Spinal cord (tissue), 10 donors: ENCODE measurements around the gene PDE4D. TPM values are rescaled to one million over a fixed set of nuclear protein-coding genes. Genes with fewer than 3 reads are reported as not detected.
"Not testable (repeated sequence)": the region's sequence is repeated elsewhere in the genome, so short reads cannot be mapped to it uniquely, and the experiment has no call there.

ENCODE experiments used
- DNase-seq, 6 donors: peaks; one replicate each; pipeline versions ENCODE4 v3.0.0 to v3.0.0-alpha.2; 2013 to 2015; ENCODE audit warnings: low spot score in 6 of 6, low read depth in 4 of 6
- H3K27ac ChIP-seq: one replicate; pipeline ENCODE4 v1.5.1; 2013; ENCODE audit warnings: low read depth, low read length, control low read depth
- H3K27me3 ChIP-seq: one replicate; pipeline ENCODE4 v1.6.1; 2013; ENCODE audit warnings: low read length; ENCODE audit not compliant: control insufficient read depth, insufficient read depth
- H3K36me3 ChIP-seq: one replicate; pipeline ENCODE4 v1.6.1; 2013; ENCODE audit warnings: low read length; ENCODE audit not compliant: control insufficient read depth, insufficient read depth
- H3K4me1 ChIP-seq: one replicate; pipeline ENCODE4 v1.6.1; 2013; ENCODE audit warnings: low read length; ENCODE audit not compliant: control insufficient read depth, insufficient read depth
- H3K4me3 ChIP-seq: one replicate; pipeline ENCODE4 v1.5.1; 2013; ENCODE audit warnings: low read depth, low read length, control low read depth
- H3K9me3 ChIP-seq: one replicate; pipeline ENCODE4 v1.6.1; 2013; ENCODE audit warnings: low read length; ENCODE audit not compliant: control insufficient read depth, insufficient read depth
- WGBS: methylation state at CpG from one replicate; pipeline ENCODE4 v1.1.5; 2013; ENCODE audit warnings: missing lambda C conversion rate; ENCODE audit not compliant: insufficient coverage; 5-methylcytosine and 5-hydroxymethylcytosine counted together
- polyA plus RNA-seq, 2 donors: library from polyadenylated mRNA; unstranded; fragments of 120-200 nt; gene quantifications; one replicate each; pipeline ENCODE4 v1.2.1, GENCODE V29; 2013; ENCODE audit not compliant: insufficient read length in 2 of 2
- total RNA-seq, 2 donors: library from RNA; depleted of rRNA in 1 of 2; stranded (reverse); fragments of 120-200 nt in 1 of 2; fragments of >200 nt in 1 of 2; gene quantifications; one replicate each; pipeline versions ENCODE4 v1.2.3 to v1.2.4, GENCODE V29; 2013 to 2014
- donor health status: healthy.

Gene PDE4D
- total and polyA plus RNA-seq, 4 donors = 16.1 to 84.0 (median 37.0) TPM

- Histone ChIP-seq H3K4me1 (peaks cover 4% of the 10 kb centered on the region), H3K27ac (no peak overlapping the region), H3K4me3 (no peak overlapping the region), H3K9me3 (no peaks in the 10 kb centered on the region), H3K36me3 (no peaks in the 10 kb centered on the region), H3K27me3 (no peaks in the 10 kb centered on the region)
- WGBS = no CpG with 5 or more reads among the region's 3 CpGs
- DNase-seq = no peak
Measured at GRCh38 chr5:59321642-59322041, 571.9 kb downstream of the PDE4D start.

DNA sequence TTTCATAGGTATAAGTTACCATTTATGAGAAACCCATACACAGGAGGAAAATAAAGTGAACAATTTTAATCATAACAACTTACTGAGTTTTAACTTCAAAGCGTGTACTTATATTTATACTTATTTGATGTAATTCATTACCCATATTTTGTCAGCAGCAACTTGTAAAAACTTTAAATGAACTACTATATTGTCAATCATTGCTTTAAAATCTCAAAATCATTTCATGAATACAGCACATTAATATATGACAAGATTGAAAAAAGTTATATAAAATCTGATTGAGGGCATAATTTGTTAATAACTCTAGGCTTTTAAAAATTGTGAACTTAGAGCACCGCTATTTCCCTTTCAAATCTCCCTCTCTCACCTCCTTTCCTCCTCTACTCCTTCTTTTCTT lies 573.1 kb downstream of the PDE4D start:
- H3K27ac ChIP-seq = no peak overlapping the region
- H3K4me3 ChIP-seq = no peak overlapping the region
- WGBS = no CpG with 5 or more reads among the region's 2 CpGs
- H3K27me3 ChIP-seq = no peaks in the 10 kb centered on the region
- no peaks in the 10 kb centered on the region for H3K36me3 ChIP-seq
- no peaks in the 10 kb centered on the region for H3K9me3 ChIP-seq
- DNase-seq = no peak
- H3K4me1 ChIP-seq = peaks cover 4% of the 10 kb centered on the region

- H3K27me3 ChIP-seq = no peaks in the 10 kb centered on the region
- H3K9me3 ChIP-seq = no peaks in the 10 kb centered on the region
- H3K4me3 ChIP-seq = no peak overlapping the region
- no peak overlapping the region for H3K27ac ChIP-seq
- no peaks in the 10 kb centered on the region for H3K36me3 ChIP-seq
- no peak for DNase-seq
- H3K4me1 ChIP-seq = peaks cover 4% of the 10 kb centered on the region
Measured at GRCh38 chr5:59319250-59319649, 574.3 kb downstream of the PDE4D start.

- WGBS = 40% methylated on average over 1 of the region's 4 CpGs
- no peaks in the 10 kb centered on the region for H3K9me3 ChIP-seq
- H3K27ac ChIP-seq = peak overlapping the region; percentile 49
- no peak overlapping the region for H3K4me3 ChIP-seq
- H3K27me3 ChIP-seq = no peaks in the 10 kb centered on the region
- no peaks in the 10 kb centered on the region for H3K36me3 ChIP-seq
- DNase-seq = no peak
- peaks cover 4% of the 10 kb centered on the region for H3K4me1 ChIP-seq
Measured at GRCh38 chr5:59317774-59318205, 575.7 kb downstream of the PDE4D start.

- no peaks in the 10 kb centered on the region for H3K9me3 ChIP-seq
- H3K27me3 ChIP-seq = no peaks in the 10 kb centered on the region
- H3K36me3 ChIP-seq = no peaks in the 10 kb centered on the region
- 22% methylated on average over 4 of the region's 6 CpGs for WGBS
- H3K4me1 ChIP-seq = peaks cover 4% of the 10 kb centered on the region
- peak in 1 of 6 donors; percentile 74 for DNase-seq
- no peak overlapping the region for H3K4me3 ChIP-seq
- H3K27ac ChIP-seq = peak overlapping the region; percentile 49
Measured at GRCh38 chr5:59317023-59317773, 576.3 kb downstream of the PDE4D start.

- Histone ChIP-seq H3K27me3 (no peaks in the 10 kb centered on the region), H3K36me3 (no peaks in the 10 kb centered on the region), H3K4me1 (peaks cover 4% of the 10 kb centered on the region), H3K4me3 (no peak overlapping the region), H3K9me3 (no peaks in the 10 kb centered on the region), H3K27ac (no peak overlapping the region)
- WGBS = 56% methylated on average over 2 of the region's 3 CpGs
- no peak for DNase-seq
Measured at GRCh38 chr5:59312223-59312622, 581.3 kb downstream of the PDE4D start.

GRCh38 chr5:59308685-59309084 lies 584.8 kb downstream of the PDE4D start:
- WGBS = no CpG with 5 or more reads among the region's 2 CpGs
- not testable (repeated sequence) for H3K36me3 ChIP-seq, H3K4me1 ChIP-seq

GRCh38 chr5:59303289-59303716 lies 590.2 kb downstream of the PDE4D start:
- not testable (repeated sequence) for H3K36me3 ChIP-seq, H3K27ac ChIP-seq, H3K4me3 ChIP-seq, H3K9me3 ChIP-seq, H3K27me3 ChIP-seq, DNase-seq, H3K4me1 ChIP-seq
- no CpG with 5 or more reads among the region's 3 CpGs for WGBS

More at GRCh38 chr5:59308685-59309084, 584.8 kb downstream of the PDE4D start:
- not testable (repeated sequence) for H3K4me3 ChIP-seq, H3K27ac ChIP-seq, DNase-seq, H3K9me3 ChIP-seq, H3K27me3 ChIP-seq

DNA sequence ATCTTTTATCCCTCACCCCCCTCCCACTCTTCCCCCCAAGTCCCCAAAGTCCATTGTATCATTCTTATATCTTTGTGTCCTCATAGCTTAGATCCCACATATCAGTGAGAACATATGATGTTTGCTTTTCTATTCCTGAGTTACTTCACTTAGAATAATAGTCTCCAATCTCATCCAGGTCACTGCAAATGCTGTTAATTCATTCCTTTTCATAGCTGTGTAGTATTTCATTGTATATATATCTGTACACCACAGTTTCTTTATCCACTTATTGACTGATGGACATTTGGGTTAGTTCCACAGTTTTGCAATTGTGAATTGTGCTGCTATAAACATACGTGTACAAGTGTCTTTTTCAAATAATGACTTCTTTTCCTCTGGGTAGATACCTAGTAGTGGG lies 591.0 kb downstream of the PDE4D start:
- not testable (repeated sequence) for H3K27me3 ChIP-seq, DNase-seq, H3K4me3 ChIP-seq, H3K27ac ChIP-seq, H3K36me3 ChIP-seq, H3K9me3 ChIP-seq, H3K4me1 ChIP-seq
- no CpG with 5 or more reads among the region's 1 CpG for WGBS

DNA sequence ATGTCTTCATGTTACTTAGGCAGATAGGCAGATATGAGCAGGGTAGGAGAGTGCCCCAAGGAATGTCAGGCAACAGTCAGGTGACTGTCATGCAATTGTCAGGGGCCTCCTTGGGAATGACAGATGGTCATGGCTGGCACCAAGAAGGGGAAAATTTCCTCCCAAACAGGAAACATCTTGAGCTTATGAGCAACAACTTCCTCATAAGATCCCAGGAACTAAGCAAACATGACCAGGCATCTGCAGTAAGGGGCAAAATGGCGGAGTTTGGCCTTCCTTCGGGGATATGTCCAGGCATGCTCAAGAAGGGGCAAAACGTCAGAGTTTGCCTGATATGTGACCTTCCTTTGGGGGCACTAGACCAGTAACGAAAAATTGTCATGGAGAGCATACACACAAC lies 591.8 kb downstream of the PDE4D start:
- Histone ChIP-seq H3K27me3 (no peaks in the 10 kb centered on the region), H3K36me3 (no peaks in the 10 kb centered on the region), H3K4me3 (no peak overlapping the region), H3K27ac (no peak overlapping the region), H3K9me3 (no peaks in the 10 kb centered on the region), H3K4me1 (no peaks in the 10 kb centered on the region)
- DNase-seq = no peak
- 95% methylated on average over 4 of the region's 4 CpGs for WGBS
